ENCODE results near the gene HAPLN1.
"Not testable (repeated sequence)": the region's sequence is repeated elsewhere in the genome, so short reads cannot be mapped to it uniquely, and the experiment has no call there.

Gene HAPLN1

GRCh38 chr5:83720836-83721537, at the start of gene HAPLN1:
Gene HAPLN1 (minus strand): TSS chr5:83720855. CDS start chr5:83673523, 47,332 bp downstream.
- DNase-seq = no peak

- DNase-seq = no peak
Observed at GRCh38 chr5:83767409-83767992, 46.8 kb upstream of the HAPLN1 start.

- no peak for DNase-seq
Observed at GRCh38 chr5:83764101-83764500, 43.4 kb upstream of the HAPLN1 start.

- no peak for DNase-seq
Observed at GRCh38 chr5:83760579-83760978, 39.9 kb upstream of the HAPLN1 start.

GRCh38 chr5:83752700-83753099, 32.0 kb upstream of the HAPLN1 start:
- no peak for DNase-seq

GRCh38 chr5:83751201-83751600, 30.5 kb upstream of the HAPLN1 start:
- no peak for DNase-seq

GRCh38 chr5:83750749-83751148, 30.1 kb upstream of the HAPLN1 start:
- no peak for DNase-seq

GRCh38 chr5:83745816-83746215, 25.2 kb upstream of the HAPLN1 start:
- DNase-seq = no peak

GRCh38 chr5:83744821-83745220, 24.2 kb upstream of the HAPLN1 start:
- no peak for DNase-seq

GRCh38 chr5:83742089-83742488, 21.4 kb upstream of the HAPLN1 start:
- no peak for DNase-seq

GRCh38 chr5:83741571-83741970, 20.9 kb upstream of the HAPLN1 start:
- DNase-seq = no peak

- DNase-seq = no peak
Observed at GRCh38 chr5:83740741-83741140, 20.1 kb upstream of the HAPLN1 start.

- DNase-seq = not testable (repeated sequence)
Observed at GRCh38 chr5:83736169-83736568, 15.5 kb upstream of the HAPLN1 start.

- DNase-seq = not testable (repeated sequence)
Observed at GRCh38 chr5:83735058-83735457, 14.4 kb upstream of the HAPLN1 start.

GRCh38 chr5:83731638-83732037, 11.0 kb upstream of the HAPLN1 start:
- DNase-seq = no peak

- no peak for DNase-seq
Observed at GRCh38 chr5:83729362-83729761, 8.7 kb upstream of the HAPLN1 start.

GRCh38 chr5:83726912-83727311, 6.3 kb upstream of the HAPLN1 start:
- DNase-seq = no peak

- no peak for DNase-seq
Observed at GRCh38 chr5:83724935-83725334, 4.3 kb upstream of the HAPLN1 start.

- no peak for DNase-seq
Observed at GRCh38 chr5:83724001-83724400, 3.3 kb upstream of the HAPLN1 start.

- DNase-seq = no peak
Observed at GRCh38 chr5:83723031-83723430, 2.4 kb upstream of the HAPLN1 start.

GRCh38 chr5:83721953-83722901, 1.6 kb upstream of the HAPLN1 start:
- no peak for DNase-seq

- DNase-seq = no peak
Observed at GRCh38 chr5:83718936-83719495, 1.6 kb downstream of the HAPLN1 start.

GRCh38 chr5:83718195-83718825, 2.3 kb downstream of the HAPLN1 start:
- peak in 2 of 6 experiments; percentile 9 to 11 for DNase-seq
